ENCODE results near the gene CMTR1.
A peak's percentile ranks its signal among the peaks of the same experiment; 100 is the strongest.
"Not testable (repeated sequence)": the region's sequence is repeated elsewhere in the genome, so short reads cannot be mapped to it uniquely, and the experiment has no call there.

CMTR1 gene

DNA sequence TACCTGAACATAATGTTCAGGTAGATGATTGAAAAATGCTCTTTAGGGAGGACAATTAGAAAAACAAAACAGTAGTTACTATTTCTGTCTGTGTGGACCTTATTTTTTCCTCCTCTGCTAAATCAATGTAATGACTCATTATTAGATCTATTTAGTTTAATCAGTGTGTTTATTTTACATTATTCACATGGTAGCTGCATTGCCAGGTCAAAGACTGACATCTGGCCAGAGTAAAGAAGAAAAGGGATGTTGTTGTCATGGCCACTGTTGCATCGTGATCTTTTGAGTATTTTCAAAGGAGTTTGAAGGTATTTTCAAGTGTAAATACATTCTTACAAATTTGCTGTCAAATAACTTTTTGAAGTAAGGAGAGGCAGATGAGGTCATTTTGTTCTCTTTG lies 5.9 kb downstream of the CMTR1 start:
- DNase-seq = no peak

GRCh38 chr6:37441651-37442050 lies 8.6 kb downstream of the CMTR1 start:
- DNase-seq = no peak

- no peak for DNase-seq
These were observed 9.6 kb downstream of the CMTR1 start for GRCh38 chr6:37442416-37443215.

DNA sequence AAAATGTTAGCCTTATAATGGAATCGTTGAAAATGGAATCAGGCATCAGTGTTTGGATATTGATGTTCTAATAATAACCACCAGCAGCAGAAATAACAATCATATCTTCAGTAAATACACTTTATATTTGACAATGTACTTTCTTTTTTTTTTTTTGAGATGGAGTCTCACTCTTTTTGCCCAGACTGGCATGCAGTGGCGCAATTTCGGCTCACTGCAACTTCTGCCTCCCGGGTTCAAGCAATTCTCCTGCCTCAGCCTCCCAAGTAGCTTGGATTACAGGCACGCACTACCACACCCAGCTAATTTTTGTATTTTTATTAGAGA lies 10.2 kb downstream of the CMTR1 start:
- DNase-seq = not testable (repeated sequence)

DNA sequence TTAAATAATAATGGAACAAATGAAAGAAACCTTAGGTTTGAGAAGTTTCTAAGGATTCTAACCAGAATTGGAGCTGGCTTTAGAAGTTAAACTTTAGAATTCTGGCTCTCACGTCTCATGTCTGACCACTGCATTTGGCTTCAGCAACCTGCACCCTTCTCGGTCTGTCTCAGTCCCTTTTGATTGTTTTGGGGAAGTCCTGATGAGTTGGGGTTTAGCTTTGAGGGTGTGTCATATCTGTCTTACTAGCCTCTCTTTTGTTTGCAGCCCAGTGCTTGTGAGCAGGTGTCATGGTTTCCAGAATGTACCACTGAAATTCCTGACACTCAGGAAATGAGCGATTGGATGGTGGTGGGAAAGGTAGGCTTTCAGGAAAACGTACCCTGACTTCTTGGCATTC lies 17.0 kb downstream of the CMTR1 start:
- no peak for DNase-seq

DNA sequence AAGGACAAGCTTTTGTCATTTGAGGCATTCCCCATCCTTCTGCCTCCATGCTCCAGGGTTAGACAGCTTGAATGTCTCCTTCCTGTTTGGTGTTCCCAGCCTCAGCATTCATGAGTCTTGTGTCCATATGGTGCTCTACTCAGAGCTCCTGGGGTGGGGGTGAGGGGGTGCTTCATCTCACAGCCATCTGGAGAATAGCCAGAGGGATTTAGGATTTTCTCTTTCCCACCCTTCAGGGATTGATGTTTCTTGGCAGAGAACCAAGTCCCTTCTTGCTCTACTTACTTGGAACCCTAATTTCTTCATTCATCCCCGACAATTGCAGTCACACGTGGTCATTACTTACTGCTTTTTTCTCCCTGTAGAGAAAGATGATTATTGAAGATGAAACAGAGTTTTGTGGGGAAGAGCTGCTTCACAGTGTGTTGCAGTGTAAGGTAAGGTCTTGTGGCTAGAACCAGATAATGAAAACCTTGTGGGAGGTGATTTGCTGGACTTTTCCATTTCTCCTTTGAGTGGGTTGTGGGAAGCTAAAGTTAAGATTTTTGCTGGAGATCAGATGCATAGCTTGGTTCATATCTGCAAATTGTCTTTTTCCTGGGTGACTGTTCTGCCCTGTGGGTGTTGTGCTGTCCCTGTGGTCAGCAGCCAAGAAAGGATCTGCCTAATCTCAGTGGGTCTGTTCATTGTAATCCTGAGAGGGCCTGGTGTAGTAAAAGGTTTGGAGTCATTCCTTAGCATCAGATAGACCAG lies 18.6 kb downstream of the CMTR1 start:
- DNase-seq = no peak

- no peak for DNase-seq
These were observed 19.5 kb downstream of the CMTR1 start for GRCh38 chr6:37452522-37452921.

GRCh38 chr6:37454420-37455140 lies 21.6 kb downstream of the CMTR1 start:
- DNase-seq = no peak

DNA sequence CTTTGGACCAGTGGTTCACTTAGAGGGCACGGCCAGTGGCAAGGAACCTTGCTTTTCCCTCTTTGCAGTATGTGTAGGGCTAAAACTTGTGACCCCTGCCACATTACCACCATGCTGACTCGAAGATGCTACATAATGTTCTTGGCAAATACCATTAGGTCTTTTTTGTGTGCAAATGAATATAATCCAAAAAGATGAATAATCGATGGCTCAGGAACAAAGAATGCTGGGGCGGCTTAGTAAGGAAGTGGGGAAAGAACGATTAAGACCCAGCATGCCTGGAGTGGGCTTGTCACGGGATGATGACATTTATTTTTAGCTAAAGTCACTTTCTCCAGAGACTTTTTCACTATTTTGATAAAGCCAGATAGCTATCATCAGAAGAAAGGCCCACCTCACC lies 23.1 kb downstream of the CMTR1 start:
- DNase-seq = no peak

- peak; percentile 54 to 78 for DNase-seq
These were observed 24.0 kb downstream of the CMTR1 start for GRCh38 chr6:37456816-37457560.

- no peak for DNase-seq
These were observed 27.2 kb downstream of the CMTR1 start for GRCh38 chr6:37459981-37460800.

- no peak for DNase-seq
These were observed 27.8 kb downstream of the CMTR1 start for GRCh38 chr6:37460805-37461204.

DNA sequence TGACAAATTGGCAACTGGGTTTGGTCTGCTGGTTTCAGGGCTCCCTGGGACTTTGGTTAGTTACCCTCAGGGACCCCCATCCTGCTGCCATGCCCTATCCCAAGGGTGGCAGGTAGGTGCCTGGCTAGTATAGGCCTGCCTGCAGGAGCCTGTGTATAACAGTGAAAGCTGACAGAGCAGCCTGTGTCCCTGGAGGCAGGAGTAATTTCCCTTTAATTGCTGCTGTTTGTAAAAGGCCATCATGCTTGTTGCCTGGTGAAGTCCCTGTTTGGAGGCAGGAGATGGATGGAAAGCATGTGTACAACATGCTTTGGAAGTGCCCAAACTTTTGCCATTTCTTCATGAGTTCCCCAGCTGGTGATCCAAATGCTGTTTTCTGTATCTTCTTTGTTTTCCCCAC lies 30.1 kb downstream of the CMTR1 start:
- DNase-seq = no peak

- DNase-seq = no peak
These were observed 34.7 kb downstream of the CMTR1 start for GRCh38 chr6:37467718-37468117.

GRCh38 chr6:37473364-37474095 lies 40.5 kb downstream of the CMTR1 start:
- DNase-seq = no peak

DNA sequence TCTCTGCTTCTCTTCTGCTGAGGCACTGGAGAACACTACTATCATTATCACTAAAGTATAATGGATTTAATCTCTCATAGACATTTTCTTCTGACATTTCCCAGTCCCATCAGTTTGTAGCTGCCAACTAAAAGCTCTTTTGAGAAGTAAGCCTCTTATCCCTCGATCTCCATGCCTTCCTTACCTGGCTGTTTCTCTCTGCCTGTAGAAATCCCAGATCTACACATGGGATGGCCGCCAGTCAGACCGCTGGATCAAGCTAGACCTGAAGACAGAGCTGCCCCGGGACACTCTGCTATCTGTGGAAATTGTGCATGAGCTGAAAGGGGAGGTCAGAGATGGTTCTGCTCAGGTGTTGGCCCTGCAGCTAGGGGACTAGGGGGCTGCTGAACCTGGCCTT lies 41.3 kb downstream of the CMTR1 start:
- no peak for DNase-seq

GRCh38 chr6:37477191-37477590 lies 44.2 kb downstream of the CMTR1 start:
- DNase-seq = no peak

DNA sequence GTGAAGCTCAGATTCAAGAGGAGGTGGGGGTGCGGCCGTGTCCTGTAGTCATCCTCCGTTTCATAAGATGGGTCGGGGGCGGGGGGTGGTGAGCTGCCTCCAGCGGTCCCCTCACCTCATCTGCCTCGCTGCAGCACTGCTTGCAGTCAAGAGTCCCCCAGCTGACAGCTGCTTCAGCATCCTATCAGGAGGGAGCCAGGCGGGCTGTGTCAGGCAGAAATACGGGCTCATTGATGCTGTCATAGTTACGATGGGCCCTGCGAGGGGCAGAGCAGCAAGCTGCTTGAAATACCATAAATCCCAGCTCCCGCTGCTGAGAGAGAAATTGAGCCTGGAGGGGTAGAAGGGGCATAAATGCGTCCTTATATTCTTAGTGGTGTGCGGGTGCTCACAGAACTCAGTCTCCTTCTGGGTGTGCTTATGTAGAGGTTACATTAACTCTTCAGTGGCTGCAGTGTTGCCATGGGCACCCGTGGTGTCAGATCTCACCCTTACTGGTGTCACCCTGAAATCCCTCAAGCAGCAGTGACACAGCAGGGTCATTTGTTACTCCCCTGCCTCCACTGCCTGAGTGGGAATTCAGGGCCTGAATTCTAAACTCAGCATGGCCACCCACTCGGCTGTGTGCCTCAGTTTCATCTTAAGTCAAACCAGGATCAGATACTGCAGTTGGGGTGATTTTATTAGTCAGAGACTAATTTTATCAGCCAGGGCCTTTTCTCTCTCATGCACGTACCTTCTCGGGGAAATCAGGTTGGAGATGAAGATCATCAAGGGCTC lies 44.8 kb downstream of the CMTR1 start:
- no peak for DNase-seq

- DNase-seq = no peak
These were observed 45.8 kb downstream of the CMTR1 start for GRCh38 chr6:37478827-37479226.

DNA sequence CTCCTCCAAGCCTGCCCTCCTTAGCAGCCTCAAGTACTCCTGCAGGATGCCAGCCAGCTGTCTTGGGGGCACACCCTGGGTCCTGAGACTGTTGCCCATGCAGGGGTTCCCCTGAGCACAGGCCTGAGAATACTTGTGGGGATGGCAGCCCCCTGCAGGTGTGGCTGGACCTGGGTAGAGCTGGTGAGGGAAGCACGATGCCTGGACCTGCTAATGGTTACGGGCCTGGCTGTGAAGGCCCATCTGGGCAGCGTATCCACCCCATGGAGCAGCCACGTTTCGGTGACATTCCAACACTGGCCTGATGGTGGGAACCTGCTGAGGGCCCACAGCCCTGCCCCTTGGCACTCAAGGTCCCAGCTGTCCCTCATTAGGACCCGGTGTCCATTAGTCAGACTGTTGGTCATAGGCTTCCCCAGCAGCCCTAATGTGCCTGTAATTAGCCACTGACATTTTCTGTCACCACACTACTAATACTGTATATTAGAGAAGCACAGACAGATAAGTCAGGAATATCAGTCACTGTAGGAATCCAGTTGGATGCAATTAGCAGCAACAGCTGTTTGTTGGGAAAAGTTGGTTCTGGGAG lies 46.3 kb downstream of the CMTR1 start:
- no peak for DNase-seq

Data from Kasumi-1 (cell line).